Cardiac muscle cell (in vitro differentiated cells and primary cell): Measurements from ENCODE around the gene CCK. TPM values are rescaled to one million over a fixed set of nuclear protein-coding genes. Genes with fewer than 3 reads are reported as not detected.

Experiments
- DNase-seq, 2 donors: peaks; one replicate each; pipeline versions ENCODE4 v3.0.0 to v3.0.0-alpha.2; 2010 to 2017; ENCODE audit warnings: low read depth in 1 of 2, low spot score in 1 of 2
- H3K27ac ChIP-seq: fragments of 200-600 bp; sonication (generic); 2 replicates; pipeline ENCODE4 v1.5.1; 2016
- H3K27me3 ChIP-seq: fragments of 200-600 bp; sonication (generic); 2 replicates; pipeline ENCODE4 v1.6.0; 2016; ENCODE audit warnings: control low read depth
- H3K36me3 ChIP-seq: fragments of 200-600 bp; sonication (generic); 2 replicates; pipeline ENCODE4 v1.5.1; 2016; ENCODE audit warnings: control low read depth
- H3K4me1 ChIP-seq: fragments of 200-600 bp; sonication (generic); 2 replicates; pipeline ENCODE4 v1.8.1; 2017; ENCODE audit warnings: low read depth, mild to moderate bottlenecking, mixed run types
- H3K4me3 ChIP-seq: fragments of 200-600 bp; sonication (generic); 2 replicates; pipeline ENCODE4 v1.5.1; 2016; ENCODE audit warnings: mild to moderate bottlenecking
- H3K9me3 ChIP-seq: fragments of 200-600 bp; sonication (generic); 2 replicates; pipeline ENCODE4 v1.5.1; 2017; ENCODE audit warnings: low read depth, mild to moderate bottlenecking, control low read depth
- polyA plus RNA-seq: library from polyadenylated mRNA; unstranded; fragments of >200 nt; fragmentation: Nextera tagmentation; extraction: Ambion mirVana; gene quantifications from 2 replicates; pipeline ENCODE4 v1.2.1, GENCODE V29; 2016
- total RNA-seq: library from RNA; depleted of rRNA; stranded (reverse); fragments of >200 nt; gene quantifications from 2 replicates; pipeline ENCODE4 v1.2.3, GENCODE V29; 2016
- TF ChIP-seq, protein P1 (sequence below): IDR thresholded peaks from 2 replicates; pipeline ENCODE4 v1.5.1; 2012; ENCODE audit warnings: low read depth, mild to moderate bottlenecking, low read length

CCK gene
- total and polyA plus RNA-seq, 2 experiments from 2014 or later = not detected

DNA sequence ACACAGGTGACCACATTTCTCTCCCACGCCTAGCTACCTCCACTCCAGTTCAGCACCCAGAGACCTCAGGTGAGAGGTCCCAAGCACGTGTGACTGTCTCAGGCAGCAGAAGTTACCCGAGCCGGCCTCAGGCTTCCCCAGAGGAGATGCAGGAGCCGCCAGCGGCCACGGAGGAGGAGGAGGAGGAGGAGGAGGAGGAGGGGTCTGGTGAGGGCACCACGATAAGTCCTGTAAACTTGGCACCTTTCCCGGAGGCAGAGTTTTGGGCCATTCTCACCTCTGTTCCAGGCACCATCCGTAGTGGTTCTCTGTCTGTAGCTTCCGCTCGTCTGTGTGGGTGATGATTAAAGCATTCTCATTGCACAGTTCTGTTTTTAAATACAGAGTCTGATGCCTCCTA is 56.1 kb downstream of the CCK start:
- TF ChIP-seq, protein P1, sequence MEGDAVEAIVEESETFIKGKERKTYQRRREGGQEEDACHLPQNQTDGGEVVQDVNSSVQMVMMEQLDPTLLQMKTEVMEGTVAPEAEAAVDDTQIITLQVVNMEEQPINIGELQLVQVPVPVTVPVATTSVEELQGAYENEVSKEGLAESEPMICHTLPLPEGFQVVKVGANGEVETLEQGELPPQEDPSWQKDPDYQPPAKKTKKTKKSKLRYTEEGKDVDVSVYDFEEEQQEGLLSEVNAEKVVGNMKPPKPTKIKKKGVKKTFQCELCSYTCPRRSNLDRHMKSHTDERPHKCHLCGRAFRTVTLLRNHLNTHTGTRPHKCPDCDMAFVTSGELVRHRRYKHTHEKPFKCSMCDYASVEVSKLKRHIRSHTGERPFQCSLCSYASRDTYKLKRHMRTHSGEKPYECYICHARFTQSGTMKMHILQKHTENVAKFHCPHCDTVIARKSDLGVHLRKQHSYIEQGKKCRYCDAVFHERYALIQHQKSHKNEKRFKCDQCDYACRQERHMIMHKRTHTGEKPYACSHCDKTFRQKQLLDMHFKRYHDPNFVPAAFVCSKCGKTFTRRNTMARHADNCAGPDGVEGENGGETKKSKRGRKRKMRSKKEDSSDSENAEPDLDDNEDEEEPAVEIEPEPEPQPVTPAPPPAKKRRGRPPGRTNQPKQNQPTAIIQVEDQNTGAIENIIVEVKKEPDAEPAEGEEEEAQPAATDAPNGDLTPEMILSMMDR = no peak
- DNase-seq = no peak
- no peaks in the 10 kb centered on the region for H3K4me1 ChIP-seq
- H3K4me3 ChIP-seq = no peak overlapping the region
- no peaks in the 10 kb centered on the region for H3K9me3 ChIP-seq
- no peaks in the 10 kb centered on the region for H3K36me3 ChIP-seq
- no peak overlapping the region for H3K27ac ChIP-seq
- H3K27me3 ChIP-seq = no peaks in the 10 kb centered on the region

Other genes with a start within 250 kb of the CCK start
- 66.4 and 74.5 TPM in 2 replicates for gene TRAK1, start 174.8 kb downstream of the CCK start, total RNA-seq
- gene TRAK1, start 174.8 kb downstream of the CCK start, polyA plus RNA-seq = 28.6 and 37.3 TPM in 2 replicates
- 4.3 and 5.4 TPM in 2 replicates for gene LYZL4, start 144.4 kb upstream of the CCK start, total RNA-seq
- gene LYZL4, start 144.4 kb upstream of the CCK start, polyA plus RNA-seq = 4.9 and 6.9 TPM in 2 replicates
- gene VIPR1, start 236.5 kb upstream of the CCK start, total RNA-seq = 0.35 and 1.6 TPM in 2 replicates
- gene VIPR1, start 236.5 kb upstream of the CCK start, polyA plus RNA-seq = 0.60 and 0.86 TPM in 2 replicates